Germinal center (tissue), 1 donor: Measurements from ENCODE around the gene BCL11B.

Experiments
- DNase-seq: peaks from one replicate; pipeline ENCODE4 v3.0.0; 2012; ENCODE audit warnings: mixed read lengths, low spot score

The BCL11B gene

GRCh38 chr14:99158646-99159165 lies 113.3 kb downstream of the BCL11B start:
- no peak for DNase-seq

GRCh38 chr14:99158150-99158549 lies 113.8 kb downstream of the BCL11B start:
- no peak for DNase-seq

GRCh38 chr14:99157676-99158075 lies 114.3 kb downstream of the BCL11B start:
- DNase-seq: no peak

- DNase-seq: no peak
Observed at GRCh38 chr14:99157246-99157645, 114.8 kb downstream of the BCL11B start.

- DNase-seq: no peak
Observed at GRCh38 chr14:99156814-99157213, 115.2 kb downstream of the BCL11B start.

- DNase-seq: no peak
Observed at GRCh38 chr14:99156090-99156425, 115.9 kb downstream of the BCL11B start.

GRCh38 chr14:99155173-99156089 lies 116.6 kb downstream of the BCL11B start:
- no peak for DNase-seq

GRCh38 chr14:99150236-99150635 lies 121.8 kb downstream of the BCL11B start:
- DNase-seq: no peak

GRCh38 chr14:99148861-99149610 lies 123.0 kb downstream of the BCL11B start:
- DNase-seq: no peak

- no peak for DNase-seq
Observed at GRCh38 chr14:99148131-99148530, 123.9 kb downstream of the BCL11B start.

GRCh38 chr14:99147366-99147740 lies 124.6 kb downstream of the BCL11B start:
- DNase-seq: no peak

- DNase-seq: no peak
Observed at GRCh38 chr14:99146616-99147365, 125.2 kb downstream of the BCL11B start.

GRCh38 chr14:99145307-99145706 lies 126.7 kb downstream of the BCL11B start:
- DNase-seq: no peak

- no peak for DNase-seq
Observed at GRCh38 chr14:99143793-99144192, 128.2 kb downstream of the BCL11B start.

GRCh38 chr14:99143126-99143525 lies 128.9 kb downstream of the BCL11B start:
- no peak for DNase-seq

GRCh38 chr14:99141236-99141635 lies 130.8 kb downstream of the BCL11B start:
- no peak for DNase-seq

GRCh38 chr14:99138999-99139865 lies 132.8 kb downstream of the BCL11B start:
- no peak for DNase-seq

GRCh38 chr14:99137913-99138571 lies 134.0 kb downstream of the BCL11B start:
- DNase-seq: no peak

GRCh38 chr14:99137001-99137700 lies 134.8 kb downstream of the BCL11B start:
- DNase-seq: no peak

- DNase-seq: no peak
Observed at GRCh38 chr14:99136401-99136800, 135.6 kb downstream of the BCL11B start.
